Smooth muscle cell of the brain vasculature (primary cell): ENCODE measurements around the gene DNASE2.
A peak's percentile ranks its signal among the peaks of the same experiment; 100 is the strongest.
"Not testable (repeated sequence)": the region's sequence is repeated elsewhere in the genome, so short reads cannot be mapped to it uniquely, and the experiment has no call there.

Source experiments
- DNase-seq: peaks from one replicate; pipeline ENCODE4 v3.0.0-alpha.2; 2012; ENCODE audit warnings: low read depth, low spot score

Gene DNASE2

GRCh38 chr19:12864721-12865715 lies 16.2 kb downstream of the DNASE2 start:
- DNase-seq: no peak

GRCh38 chr19:12864143-12864542 lies 17.1 kb downstream of the DNASE2 start:
- no peak for DNase-seq

- no peak for DNase-seq
Measured at GRCh38 chr19:12859546-12859945, 21.7 kb downstream of the DNASE2 start.

GRCh38 chr19:12858041-12858928 lies 23.0 kb downstream of the DNASE2 start:
- DNase-seq: no peak

GRCh38 chr19:12856653-12857052 lies 24.6 kb downstream of the DNASE2 start:
- no peak for DNase-seq

GRCh38 chr19:12847159-12848139 lies 33.8 kb downstream of the DNASE2 start:
- peak; percentile 17 for DNase-seq

GRCh38 chr19:12846613-12847012 lies 34.6 kb downstream of the DNASE2 start:
- not testable (repeated sequence) for DNase-seq

GRCh38 chr19:12843999-12844732 lies 37.1 kb downstream of the DNASE2 start:
- DNase-seq: no peak

- DNase-seq: no peak
Measured at GRCh38 chr19:12843328-12843727, 37.9 kb downstream of the DNASE2 start.

- DNase-seq: no peak
Measured at GRCh38 chr19:12842511-12842910, 38.7 kb downstream of the DNASE2 start.

- DNase-seq: no peak
Measured at GRCh38 chr19:12841094-12841493, 40.2 kb downstream of the DNASE2 start.

- no peak for DNase-seq
Measured at GRCh38 chr19:12840091-12841079, 40.9 kb downstream of the DNASE2 start.

- no peak for DNase-seq
Measured at GRCh38 chr19:12838886-12839756, 42.1 kb downstream of the DNASE2 start.

GRCh38 chr19:12838182-12838885 lies 42.9 kb downstream of the DNASE2 start, which contains the start of gene MAST1:
MAST1 (plus strand) TSS chr19:12838515; CDS start chr19:12838573, 58 bp downstream.
- no peak for DNase-seq

- DNase-seq: no peak
Measured at GRCh38 chr19:12837225-12837624, 44.0 kb downstream of the DNASE2 start.

GRCh38 chr19:12836529-12836863 lies 44.8 kb downstream of the DNASE2 start:
- DNase-seq: no peak

- DNase-seq: no peak
Measured at GRCh38 chr19:12834976-12835757, 46.1 kb downstream of the DNASE2 start.
